ENCODE measurements around the gene CBR1.

The CBR1 gene

GRCh38 chr21:36069713-36070583 is at the start of gene CBR1:
Gene CBR1 (plus strand): TSS chr21:36070024. CDS start chr21:36070116, 92 bp downstream.
- no peak for FAIRE-seq

GRCh38 chr21:36021251-36021837 is 48.5 kb upstream of the CBR1 start:
- no peak for FAIRE-seq

- no peak for FAIRE-seq
Observed at GRCh38 chr21:36022427-36023091, 47.3 kb upstream of the CBR1 start.

GRCh38 chr21:36023092-36023480 is 46.7 kb upstream of the CBR1 start:
- FAIRE-seq, result no peak

- no peak for FAIRE-seq
Observed at GRCh38 chr21:36024782-36025181, 45.0 kb upstream of the CBR1 start.

GRCh38 chr21:36027347-36027746 is 42.5 kb upstream of the CBR1 start:
- no peak for FAIRE-seq

- no peak for FAIRE-seq
Observed at GRCh38 chr21:36028127-36029069, 41.4 kb upstream of the CBR1 start.

- FAIRE-seq, result no peak
Observed at GRCh38 chr21:36029309-36029708, 40.5 kb upstream of the CBR1 start.

GRCh38 chr21:36030581-36031189 is 39.1 kb upstream of the CBR1 start:
- no peak for FAIRE-seq

- FAIRE-seq, result no peak
Observed at GRCh38 chr21:36032647-36033406, 37.0 kb upstream of the CBR1 start.

GRCh38 chr21:36034211-36034913 is 35.5 kb upstream of the CBR1 start:
- no peak for FAIRE-seq

GRCh38 chr21:36035381-36035791 is 34.4 kb upstream of the CBR1 start:
- FAIRE-seq, result no peak

- FAIRE-seq, result no peak
Observed at GRCh38 chr21:36038701-36039497, 30.9 kb upstream of the CBR1 start.

- no peak for FAIRE-seq
Observed at GRCh38 chr21:36039861-36040260, 30.0 kb upstream of the CBR1 start.

- no peak for FAIRE-seq
Observed at GRCh38 chr21:36040389-36040788, 29.4 kb upstream of the CBR1 start.

GRCh38 chr21:36041910-36042309 is 27.9 kb upstream of the CBR1 start:
- no peak for FAIRE-seq

GRCh38 chr21:36044056-36044455 is 25.8 kb upstream of the CBR1 start:
- FAIRE-seq, result no peak

- no peak for FAIRE-seq
Observed at GRCh38 chr21:36045993-36046392, 23.8 kb upstream of the CBR1 start.

GRCh38 chr21:36047139-36047538 is 22.7 kb upstream of the CBR1 start:
- FAIRE-seq, result no peak

- no peak for FAIRE-seq
Observed at GRCh38 chr21:36048357-36048756, 21.5 kb upstream of the CBR1 start.

All from colon (tissue), 2 donors.